AML-193 (cell line): Measurements from ENCODE around the gene PNMA8A.

ENCODE experiments used
- DNase-seq, 2 experiments: peaks; one replicate each; lab custom pipeline; 2025; lab: John Stamatoyannopoulos, UW

Gene PNMA8A

GRCh38 chr19:46492841-46493235 lies 21.5 kb upstream of the PNMA8A start:
- DNase-seq, result no peak

GRCh38 chr19:46491975-46492682 lies 20.8 kb upstream of the PNMA8A start:
- no peak for DNase-seq

- no peak for DNase-seq
Measured at GRCh38 chr19:46490774-46491173, 19.4 kb upstream of the PNMA8A start.

- DNase-seq, result no peak
Measured at GRCh38 chr19:46489445-46490272, 18.3 kb upstream of the PNMA8A start.

GRCh38 chr19:46488551-46488950 lies 17.2 kb upstream of the PNMA8A start:
- DNase-seq, result no peak

- DNase-seq, result peak; percentile 30 to 46
Measured at GRCh38 chr19:46487802-46488445, 16.6 kb upstream of the PNMA8A start.

GRCh38 chr19:46487178-46487801 lies 15.9 kb upstream of the PNMA8A start:
- no peak for DNase-seq

- no peak for DNase-seq
Measured at GRCh38 chr19:46486358-46486757, 15.0 kb upstream of the PNMA8A start.

- DNase-seq, result no peak
Measured at GRCh38 chr19:46484656-46485055, 13.3 kb upstream of the PNMA8A start.

GRCh38 chr19:46482631-46483030 lies 11.3 kb upstream of the PNMA8A start:
- no peak for DNase-seq

- no peak for DNase-seq
Measured at GRCh38 chr19:46481947-46482346, 10.6 kb upstream of the PNMA8A start.

- no peak for DNase-seq
Measured at GRCh38 chr19:46481223-46481848, 10.0 kb upstream of the PNMA8A start.

GRCh38 chr19:46480415-46480814 lies 9.1 kb upstream of the PNMA8A start:
- no peak for DNase-seq

GRCh38 chr19:46478356-46478986 lies 7.1 kb upstream of the PNMA8A start:
- no peak for DNase-seq

GRCh38 chr19:46475986-46476385 lies 4.6 kb upstream of the PNMA8A start:
- DNase-seq, result no peak

GRCh38 chr19:46474211-46474610 lies 2.8 kb upstream of the PNMA8A start:
- no peak for DNase-seq

- no peak for DNase-seq
Measured at GRCh38 chr19:46472592-46472991, 1.2 kb upstream of the PNMA8A start.

GRCh38 chr19:46471811-46472543 lies 614 bp upstream of the PNMA8A start:
- no peak for DNase-seq

GRCh38 chr19:46470376-46470775 lies 987 bp downstream of the PNMA8A start:
- no peak for DNase-seq

- DNase-seq, result no peak
Measured at GRCh38 chr19:46469541-46470185, 1.7 kb downstream of the PNMA8A start.
